Measurements from ENCODE around the gene FMO1. TPM values are rescaled to one million over a fixed set of nuclear protein-coding genes. Genes with fewer than 3 reads are reported as not detected.
"Not testable (repeated sequence)": the region's sequence is repeated elsewhere in the genome, so short reads cannot be mapped to it uniquely, and the experiment has no call there.

FMO1 gene
- total RNA-seq, 1 donor: 0.18 TPM

GRCh38 chr1:171220581-171221054 lies 27.7 kb upstream of the FMO1 start:
- TF ChIP-seq CTCF (IDR thresholded peaks at IDR 0.05; ENCODE audit: insufficient read depth, low read length): no peak
- peak overlapping the region; percentile 28 for H3K4me3 ChIP-seq (ENCODE audit: low read depth, low read length)
- peak; percentile 22 for DNase-seq (ENCODE audit: low read depth)

- peak; percentile 25 for DNase-seq (ENCODE audit: low read depth)
- no peak for TF ChIP-seq CTCF (IDR thresholded peaks at IDR 0.05; ENCODE audit: insufficient read depth, low read length)
- no peak overlapping the region for H3K4me3 ChIP-seq (ENCODE audit: low read depth, low read length)
These were observed 26.4 kb upstream of the FMO1 start for GRCh38 chr1:171221665-171222591.

GRCh38 chr1:171222936-171223335 lies 25.4 kb upstream of the FMO1 start:
- no peak overlapping the region for H3K4me3 ChIP-seq (ENCODE audit: low read depth, low read length)
- no peak for TF ChIP-seq CTCF (IDR thresholded peaks at IDR 0.05; ENCODE audit: insufficient read depth, low read length)
- DNase-seq (ENCODE audit: low read depth): peak; percentile 54

DNA sequence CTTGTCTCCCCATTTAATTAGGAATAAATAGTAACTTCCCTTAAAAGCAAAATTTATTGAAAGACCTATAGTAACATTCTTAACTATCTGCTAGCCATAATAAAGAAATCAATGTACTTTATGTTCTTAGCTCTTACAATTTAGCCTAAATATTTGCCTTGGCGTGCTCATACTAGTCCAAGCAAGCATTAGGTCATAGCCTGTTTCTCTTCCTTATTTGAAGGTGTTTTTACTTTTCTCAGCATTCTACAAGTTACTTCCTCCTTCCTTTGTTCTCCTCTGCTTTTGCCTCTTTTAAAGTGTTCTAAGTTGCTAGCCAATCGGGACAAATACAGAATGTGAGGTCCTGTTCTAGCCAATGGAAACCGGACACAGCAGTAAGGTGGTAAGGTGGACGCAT lies 24.0 kb upstream of the FMO1 start:
- not testable (repeated sequence) for DNase-seq (ENCODE audit: low read depth); H3K4me3 ChIP-seq (ENCODE audit: low read depth, low read length)

DNA sequence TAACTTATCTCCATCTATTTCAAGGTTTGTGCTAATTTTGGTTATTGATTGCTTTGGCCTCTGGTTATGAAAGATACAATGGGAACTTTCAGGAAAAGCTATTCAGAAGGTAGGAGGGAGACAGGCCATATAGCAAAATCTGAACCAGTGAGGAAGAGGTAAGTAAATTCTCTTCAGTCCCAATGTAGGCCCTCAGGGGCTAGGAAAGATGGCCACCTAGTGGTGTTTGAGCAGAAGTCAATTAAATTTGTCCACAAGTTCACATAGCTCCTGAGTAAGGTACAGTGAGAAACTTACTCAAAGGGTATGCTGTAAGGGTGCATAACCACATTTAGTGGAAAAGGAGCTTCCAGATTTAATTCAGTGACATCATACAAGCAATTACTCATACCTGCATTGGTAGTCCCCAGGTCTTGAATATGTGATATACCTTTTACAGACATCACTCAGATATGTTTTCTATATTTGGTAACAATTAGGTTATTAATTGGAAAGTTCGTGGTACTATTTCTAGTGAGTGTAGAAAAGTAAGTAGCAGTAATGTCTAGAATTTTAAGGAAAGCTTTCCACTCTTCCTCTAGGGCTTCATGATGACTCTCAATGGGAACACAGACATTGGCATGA lies 21.4 kb upstream of the FMO1 start:
- peak; percentile 84 for TF ChIP-seq CTCF (IDR thresholded peaks at IDR 0.05; ENCODE audit: insufficient read depth, low read length)
- no peak overlapping the region for H3K4me3 ChIP-seq (ENCODE audit: low read depth, low read length)
- DNase-seq (ENCODE audit: low read depth): peak; percentile 87

DNA sequence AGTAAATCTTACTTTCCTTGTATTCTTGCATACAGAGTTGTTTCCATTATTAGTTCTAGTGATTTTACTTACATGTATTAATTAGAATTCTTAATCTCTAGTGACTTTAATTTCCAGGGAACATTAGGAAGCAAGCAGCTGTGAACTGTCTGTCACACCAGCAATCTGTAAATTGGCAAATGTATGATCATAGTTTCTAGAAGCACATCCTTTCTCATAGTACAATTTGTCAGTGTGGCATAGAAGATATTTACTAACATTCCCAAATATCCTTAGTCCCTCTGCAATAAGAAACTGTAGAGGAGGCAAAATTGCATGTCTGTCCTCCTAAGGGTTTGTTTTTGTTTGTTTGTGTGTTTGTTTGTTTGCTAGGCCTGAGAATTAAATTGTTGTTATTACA lies 17.0 kb upstream of the FMO1 start:
- no peak for TF ChIP-seq CTCF (IDR thresholded peaks at IDR 0.05; ENCODE audit: insufficient read depth, low read length)
- DNase-seq (ENCODE audit: low read depth): no peak
- H3K4me3 ChIP-seq (ENCODE audit: low read depth, low read length): no peak overlapping the region

DNA sequence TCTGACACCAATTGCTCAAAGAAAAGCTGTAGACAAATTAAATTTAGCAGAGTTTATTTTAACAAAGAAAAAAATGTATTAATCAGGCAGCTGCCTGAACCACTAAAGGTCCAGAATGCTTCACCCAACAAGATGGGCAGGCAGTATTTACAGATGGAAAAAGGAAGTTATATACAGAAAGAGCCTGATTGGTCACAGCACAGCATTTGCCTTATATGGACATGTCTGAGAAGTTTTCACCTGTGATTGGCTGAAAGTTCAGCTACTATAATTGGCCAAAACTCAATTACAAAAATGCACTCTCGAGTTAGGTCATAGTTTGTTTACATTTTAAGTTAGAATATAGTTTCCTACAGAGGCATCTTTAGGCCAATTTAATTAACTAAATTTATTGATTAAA lies 15.1 kb upstream of the FMO1 start:
- DNase-seq (ENCODE audit: low read depth): no peak
- no peak for TF ChIP-seq CTCF (IDR thresholded peaks at IDR 0.05; ENCODE audit: insufficient read depth, low read length)
- H3K4me3 ChIP-seq (ENCODE audit: low read depth, low read length): no peak overlapping the region

DNA sequence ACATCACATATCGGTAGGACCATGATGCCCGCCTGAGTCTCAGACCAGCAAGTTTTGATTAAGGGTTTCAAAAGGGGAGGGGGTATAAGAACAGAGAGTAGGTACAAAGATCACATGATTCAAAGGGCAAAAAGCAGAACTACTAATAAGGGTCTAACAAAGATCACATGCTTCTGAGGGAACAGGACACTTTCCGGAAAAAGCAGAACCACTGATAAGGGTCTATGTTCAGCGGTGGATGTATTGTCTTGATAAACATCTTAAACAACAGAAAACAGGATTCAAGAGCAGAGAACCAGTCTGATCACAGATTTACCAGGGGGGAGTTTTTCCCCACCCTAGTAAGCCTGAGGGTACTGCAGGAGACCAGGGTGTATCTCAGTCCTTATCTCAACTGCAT lies 12.1 kb upstream of the FMO1 start:
- DNase-seq (ENCODE audit: low read depth); H3K4me3 ChIP-seq (ENCODE audit: low read depth, low read length): not testable (repeated sequence)
